T47D (cell line): ENCODE data around the gene MCC.

Experiments
- DNase-seq, 2 experiments: peaks; one replicate each; pipeline versions ENCODE4 v3.0.0 to v3.0.0-alpha.2; 2011 to 2012; ENCODE audit warnings: low read depth in 1 of 2, low spot score in 1 of 2
- JUND ChIP-seq: IDR thresholded peaks from 2 replicates; pipeline ENCODE4 v1.6.1; 2012; ENCODE audit warnings: low read depth
- in situ Hi-C: cut with HindIII; loops from 2 replicates; pipeline ENCODE4 v1.10.0; 2016; ENCODE audit warnings: low sequenced_read_pairs, low pct_unique_long_range_greater_than_20kb

The MCC gene

DNA sequence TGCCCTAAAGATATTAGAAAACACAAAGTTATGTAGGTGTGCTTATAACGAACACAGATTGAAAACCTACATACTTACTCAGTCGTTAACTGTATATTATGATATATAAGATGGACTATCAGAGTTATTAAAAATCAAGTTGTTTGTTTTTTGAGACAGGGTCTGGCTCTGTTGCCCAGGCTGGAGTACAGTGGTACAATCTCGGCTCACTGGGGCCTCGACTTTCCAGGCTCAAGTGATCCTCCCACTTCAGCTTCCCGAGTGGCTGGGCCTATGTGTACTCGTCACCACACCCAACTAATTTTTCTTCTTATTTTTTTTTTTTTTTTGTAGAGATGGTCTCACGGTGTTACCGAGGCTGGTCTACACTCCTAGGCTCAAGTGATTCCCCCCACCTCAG, 211.8 kb downstream of the MCC start:
- TF ChIP-seq JUND = no peak
- in situ Hi-C loops = no loop called here
- no peak for DNase-seq

DNA sequence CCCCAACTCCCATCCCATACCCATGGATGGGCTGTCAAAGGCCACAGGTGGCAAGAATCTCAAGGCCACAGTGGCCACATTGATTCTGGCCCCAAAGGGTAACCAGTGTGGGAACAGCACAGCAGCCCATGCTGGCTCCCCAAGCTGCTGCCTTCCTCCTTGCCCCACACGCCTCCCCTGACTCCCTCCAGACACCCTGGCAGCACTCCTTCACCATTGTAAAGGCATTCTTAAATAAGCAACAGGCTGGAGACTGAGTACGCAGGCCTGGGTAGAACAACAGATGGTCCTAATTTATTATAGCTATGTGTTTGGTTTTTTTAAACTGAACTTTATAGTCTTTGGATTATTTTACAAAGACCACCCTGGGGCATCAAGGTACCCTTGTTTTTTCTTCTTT, 212.3 kb downstream of the MCC start:
- DNase-seq = no peak
- in situ Hi-C loops = no loop called here
- no peak for TF ChIP-seq JUND

DNA sequence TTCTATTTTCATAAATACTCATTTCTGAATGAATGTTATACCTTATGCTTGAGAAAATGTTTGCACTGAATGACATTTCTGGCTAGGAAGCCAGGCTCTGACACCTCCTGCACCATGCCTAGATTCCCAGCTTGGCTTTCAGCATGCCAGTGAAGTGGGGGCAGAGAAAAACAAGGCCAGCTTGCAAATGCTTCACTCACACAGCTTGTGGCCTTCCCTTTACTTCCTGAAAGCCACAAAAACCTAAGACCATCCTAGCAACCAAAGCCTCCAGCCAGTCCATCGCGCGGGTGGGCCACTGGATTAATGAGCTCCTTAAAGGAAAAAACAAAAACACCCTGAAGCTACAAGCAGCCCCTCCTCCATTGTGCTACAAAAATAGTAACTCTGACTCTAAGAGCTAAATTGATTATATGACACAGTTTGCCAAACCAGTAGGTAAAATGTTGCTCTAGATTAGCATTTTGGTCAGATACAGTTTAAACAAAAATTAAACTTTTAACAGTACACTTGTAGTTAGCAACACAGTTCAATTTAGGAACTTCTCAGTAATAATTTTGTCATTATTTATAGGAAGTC, 213.3 kb downstream of the MCC start:
- no peak for TF ChIP-seq JUND
- in situ Hi-C loops = no loop called here
- DNase-seq = no peak

DNA sequence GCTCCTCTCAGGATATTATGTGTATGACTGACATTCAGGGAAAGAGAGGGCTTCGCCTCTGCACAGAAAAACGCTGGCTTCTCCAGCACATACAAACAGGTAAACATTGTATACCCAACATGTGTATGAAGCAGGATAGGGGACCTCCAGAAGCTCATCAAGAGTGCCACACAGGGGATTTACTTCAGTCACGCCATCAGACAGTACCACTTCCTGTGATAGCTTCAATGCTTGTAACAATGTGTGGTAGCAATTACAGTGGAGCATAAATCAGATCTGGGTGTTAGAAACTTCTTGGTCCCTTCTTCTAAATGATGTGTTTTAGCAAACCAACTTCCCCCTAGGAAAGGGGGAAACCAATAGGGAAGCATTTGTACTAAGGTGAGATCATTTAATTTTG, 214.3 kb downstream of the MCC start:
- DNase-seq = no peak
- in situ Hi-C loops = no loop called here
- no peak for TF ChIP-seq JUND

GRCh38 chr5:113271745-113272454, 216.4 kb downstream of the MCC start:
- in situ Hi-C loops = no loop called here
- DNase-seq = no peak
- TF ChIP-seq JUND = no peak

DNA sequence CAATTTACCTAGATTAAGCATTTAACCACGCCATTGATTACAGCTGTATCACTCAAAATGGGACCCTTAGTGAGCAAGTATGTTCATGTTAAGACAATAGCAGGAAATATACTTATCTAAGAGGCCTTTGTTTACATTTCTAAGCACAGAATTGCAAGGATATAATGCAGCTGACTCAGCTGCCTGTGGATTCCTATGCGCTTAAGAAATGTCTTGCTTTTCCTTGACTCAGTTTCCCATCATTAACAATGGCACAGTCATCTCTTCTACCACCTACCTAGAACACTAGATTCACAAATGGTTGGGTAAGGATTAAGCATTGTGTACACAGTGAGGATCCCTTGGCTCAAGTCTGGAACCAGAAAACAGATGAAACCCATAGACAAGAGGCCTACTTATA, 217.2 kb downstream of the MCC start:
- in situ Hi-C loops = no loop called here
- no peak for TF ChIP-seq JUND
- no peak for DNase-seq

DNA sequence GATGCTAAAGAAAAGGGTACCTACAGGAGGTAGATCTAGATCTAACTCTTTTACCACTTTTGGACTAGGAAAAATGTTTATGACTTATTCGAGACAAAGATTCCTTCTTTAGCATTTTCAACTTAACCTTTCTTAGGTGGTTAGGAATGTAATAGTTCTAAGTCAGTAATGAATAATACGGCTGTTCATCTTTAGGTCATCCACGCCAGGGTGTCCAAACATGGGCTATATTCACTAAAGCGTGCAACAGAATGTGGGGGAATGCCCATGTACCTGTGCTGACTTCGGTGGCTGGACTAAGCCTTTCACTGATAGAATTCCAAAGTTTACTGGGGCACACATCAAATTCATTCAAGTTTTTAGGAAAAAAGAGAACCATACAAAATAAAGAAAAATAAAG, 218.2 kb downstream of the MCC start:
- no peak for DNase-seq
- TF ChIP-seq JUND = no peak
- in situ Hi-C loops = no loop called here

GRCh38 chr5:113269023-113269997, 218.9 kb downstream of the MCC start:
- DNase-seq = no peak
- in situ Hi-C loops = no loop called here
- no peak for TF ChIP-seq JUND

- in situ Hi-C loops = no loop called here
- no peak for DNase-seq
- TF ChIP-seq JUND = no peak
Observed at GRCh38 chr5:113268232-113268631, 220.0 kb downstream of the MCC start.

DNA sequence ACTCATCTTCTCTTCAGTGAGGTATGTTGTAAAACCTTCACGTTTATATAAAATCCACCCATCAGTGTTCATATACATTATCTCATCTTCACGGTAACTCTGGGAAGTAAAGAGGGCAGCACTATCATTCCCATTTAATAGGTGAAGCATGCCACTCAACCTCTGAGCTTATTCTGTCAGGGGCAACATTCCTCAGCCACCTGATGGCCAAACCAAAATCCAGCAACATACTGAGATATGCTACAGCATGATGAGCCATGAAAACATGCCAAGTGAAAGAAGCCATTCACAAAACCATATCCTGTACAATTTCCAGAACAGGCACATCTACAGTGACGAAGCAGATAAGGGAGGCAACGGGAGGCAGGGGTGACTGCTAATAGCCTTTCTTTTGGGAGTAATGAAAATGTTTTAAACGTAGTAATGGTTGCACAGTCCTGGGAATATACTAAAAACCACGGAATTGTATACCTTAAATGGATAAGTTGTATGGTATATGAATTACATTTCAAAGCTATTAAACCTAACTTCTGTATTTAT, 220.8 kb downstream of the MCC start:
- no peak for DNase-seq
- TF ChIP-seq JUND = no peak
- in situ Hi-C loops = no loop called here

- peak in 1 of 2 experiments; percentile 53 for DNase-seq
- TF ChIP-seq JUND = no peak
- in situ Hi-C loops = no loop called here
Observed at GRCh38 chr5:113266913-113267227, 221.4 kb downstream of the MCC start.

DNA sequence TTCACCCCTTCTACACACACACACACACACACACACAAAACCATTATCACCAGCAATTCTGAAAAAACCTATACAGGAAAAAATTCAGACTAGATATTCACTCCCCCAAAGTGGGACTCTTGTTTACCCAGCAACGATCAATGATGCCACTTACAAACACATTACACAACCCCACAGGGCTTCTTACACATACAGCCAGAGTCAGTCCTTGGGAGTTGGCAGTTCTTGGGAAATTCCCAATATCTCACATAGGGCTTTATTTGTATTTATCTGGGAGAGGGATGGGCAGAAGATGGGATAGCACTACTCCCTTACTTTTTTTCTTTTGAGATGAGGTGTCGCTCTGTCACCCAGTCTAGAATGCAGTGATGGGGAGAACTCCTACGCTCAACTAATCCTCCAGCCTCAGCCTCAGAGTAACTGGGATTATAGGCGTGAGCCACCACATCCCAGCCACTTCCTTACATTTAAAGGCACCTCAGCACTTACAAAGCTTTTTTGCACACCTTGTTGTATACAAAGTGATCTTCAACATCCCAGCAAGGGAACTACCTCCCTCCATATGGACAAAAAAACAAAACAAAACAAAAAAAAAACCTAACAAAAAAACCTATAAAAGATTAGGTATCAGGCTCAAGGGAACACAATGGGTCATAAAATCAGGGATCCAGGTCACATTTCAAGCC, 221.9 kb downstream of the MCC start:
- DNase-seq = no peak
- no peak for TF ChIP-seq JUND
- in situ Hi-C loops = no loop called here
